Small intestine (tissue), 7 donors: ENCODE data around the gene SIN3A. TPM values are rescaled to one million over a fixed set of nuclear protein-coding genes. Genes with fewer than 3 reads are reported as not detected.
"Not testable (repeated sequence)": the region's sequence is repeated elsewhere in the genome, so short reads cannot be mapped to it uniquely, and the experiment has no call there.

Experiments
- DNase-seq, 2 donors: peaks; one replicate each; pipeline versions ENCODE4 v3.0.0 to v3.0.0-alpha.2; 2013
- FAIRE-seq: peaks from 2 replicates; lab custom pipeline; 2012; peaks lifted over from hg19 to GRCh38; lab: Jason Lieb, UNC
- H3K27ac ChIP-seq, 3 donors: one replicate each; pipeline ENCODE4 v1.5.1; 2013; ENCODE audit warnings: low read length in 2 of 3, mild to moderate bottlenecking in 2 of 3, control low read depth in 1 of 3, inconsistent platforms in 1 of 3, low read depth in 1 of 3, moderate library complexity in 1 of 3
- H3K27me3 ChIP-seq, 3 donors: one replicate each; pipeline ENCODE4 v1.6.1; 2013; ENCODE audit warnings: low read length in 3 of 3, inconsistent platforms in 1 of 3; ENCODE audit not compliant: control insufficient read depth in 3 of 3, insufficient read depth in 3 of 3
- H3K36me3 ChIP-seq, 3 donors: one replicate each; pipeline ENCODE4 v1.6.1; 2013; ENCODE audit warnings: low read length in 3 of 3, inconsistent platforms in 1 of 3, low read depth in 1 of 3, mild to moderate bottlenecking in 1 of 3, moderate library complexity in 1 of 3; ENCODE audit not compliant: control insufficient read depth in 3 of 3, insufficient read depth in 2 of 3
- H3K4me1 ChIP-seq, 3 donors: one replicate each; pipeline ENCODE4 v1.6.1; 2013; ENCODE audit warnings: low read length in 2 of 3, inconsistent platforms in 1 of 3, low read depth in 1 of 3, mild to moderate bottlenecking in 1 of 3, moderate library complexity in 1 of 3; ENCODE audit not compliant: control insufficient read depth in 3 of 3, insufficient read depth in 2 of 3
- H3K4me3 ChIP-seq, 3 donors: one replicate each; pipeline ENCODE4 v1.5.1; 2013; ENCODE audit warnings: low read length in 3 of 3, control low read depth in 1 of 3, inconsistent platforms in 1 of 3, low read depth in 1 of 3, mild to moderate bottlenecking in 1 of 3, moderate library complexity in 1 of 3
- H3K9me3 ChIP-seq, 2 donors: one replicate each; pipeline ENCODE4 v1.6.1; 2013; ENCODE audit warnings: low read depth in 1 of 2, low read length in 1 of 2; ENCODE audit not compliant: control insufficient read depth in 2 of 2, insufficient read depth in 1 of 2
- WGBS, 3 donors: extraction: QIAGEN DNeasy Blood & Tissue Kit; methylation state at CpG; one replicate each; pipeline ENCODE4 v1.1.7; 2013; 5-methylcytosine and 5-hydroxymethylcytosine counted together
- polyA plus RNA-seq, 4 donors: library from polyadenylated mRNA; stranded (reverse) in 3 of 4; unstranded in 1 of 4; fragments of 200-250 nt in 3 of 4; fragments of 120-200 nt in 1 of 4; gene quantifications; one replicate each; pipeline versions ENCODE4 v1.2.1 to v1.2.3, GENCODE V29; 2013
- donor health status: healthy with polysubstance abuse.
- donor health status: control.
- donor health status: control.
- donor health status: Bipolar disorder and iron deficiency.
- donor health status: healthy.

The SIN3A gene
- polyA plus RNA-seq, 4 donors = 7.6 to 36.0 (median 11.9) TPM

DNA sequence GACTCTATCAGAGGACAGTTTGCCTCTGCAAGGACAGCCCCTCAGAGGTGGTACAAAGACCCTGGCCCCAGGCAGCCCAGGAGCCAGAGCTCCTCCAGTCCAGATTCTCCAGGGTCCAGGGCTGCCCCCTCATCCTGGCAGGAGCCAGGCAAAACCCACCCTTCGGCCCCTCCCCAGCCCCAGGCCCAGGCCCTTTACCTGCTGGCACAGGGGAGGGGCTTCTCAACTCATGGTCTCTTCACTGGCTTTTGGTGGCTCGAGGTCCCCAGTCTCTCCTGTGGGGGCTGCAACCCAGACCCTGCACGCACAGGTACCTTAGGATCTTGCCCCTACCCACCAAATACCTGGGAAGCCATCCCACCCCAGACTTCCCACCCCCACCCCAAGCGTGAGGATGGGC lies 96.1 kb downstream of the SIN3A start:
- H3K27me3 ChIP-seq = no peaks in the 10 kb centered on the region
- H3K27ac ChIP-seq = no peak overlapping the region
- FAIRE-seq (no peak), DNase-seq (no peak)
- no peaks in the 10 kb centered on the region for H3K4me1 ChIP-seq
- WGBS, 3 donors = 86 to 98% (median 94%) methylated on average over 4 of the region's 4 CpGs
- no peaks in the 10 kb centered on the region for H3K9me3 ChIP-seq
- peaks cover 2 to 86% (median 3%) of the 10 kb centered on the region in 3 donors for H3K36me3 ChIP-seq
- H3K4me3 ChIP-seq = no peak overlapping the region

DNA sequence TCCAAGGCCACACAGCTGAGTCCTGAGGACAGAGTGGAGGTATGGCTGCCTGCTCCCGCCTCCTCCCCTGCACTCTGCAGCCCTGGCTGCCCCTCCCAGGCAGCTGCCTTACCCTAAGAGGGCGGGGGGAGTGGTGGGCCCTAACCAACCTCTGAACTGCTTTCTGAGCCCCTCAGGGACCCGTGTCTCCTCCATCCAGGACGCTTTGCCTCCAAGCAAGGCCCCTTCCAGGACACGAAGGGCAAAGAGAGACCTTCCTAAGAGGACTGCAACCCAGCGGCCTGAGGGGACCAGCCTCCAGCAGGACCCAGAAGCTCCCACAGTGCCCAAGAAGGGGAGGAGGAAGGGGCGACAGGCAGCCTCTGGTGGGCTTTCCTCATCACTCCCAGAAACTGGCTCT lies 97.0 kb downstream of the SIN3A start:
- Histone ChIP-seq H3K4me1 (peaks cover 0 to under 1% (median 0%) of the 10 kb centered on the region in 3 donors), H3K9me3 (no peaks in the 10 kb centered on the region), H3K27me3 (no peaks in the 10 kb centered on the region), H3K4me3 (no peak overlapping the region), H3K36me3 (peaks cover 2 to 86% (median 3%) of the 10 kb centered on the region in 3 donors), H3K27ac (no peak overlapping the region)
- 76 to 87% (median 85%) methylated on average over 7 of the region's 7 CpGs for WGBS, 3 donors
- DNase-seq = no peak
- no peak for FAIRE-seq

DNA sequence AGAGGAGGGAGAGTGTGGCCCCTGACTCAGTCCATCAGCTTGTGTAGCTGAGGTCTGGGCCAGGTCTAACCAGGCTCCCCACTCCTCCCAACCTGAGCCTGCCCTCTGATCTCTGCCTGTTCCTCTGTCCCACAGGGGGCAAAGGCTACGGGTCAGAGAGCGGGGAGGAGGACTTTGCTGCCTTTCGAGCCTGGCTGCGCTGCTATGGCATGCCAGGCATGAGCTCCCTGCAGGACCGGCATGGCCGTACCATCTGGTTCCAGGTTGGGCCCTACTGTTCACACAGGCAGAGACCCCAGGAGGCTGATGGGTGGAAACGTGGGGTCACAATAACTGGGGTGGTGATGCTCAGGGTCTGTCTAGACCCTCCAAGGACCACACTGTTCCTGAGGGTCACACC lies 97.9 kb downstream of the SIN3A start:
- no peak overlapping the region for H3K27ac ChIP-seq
- no peaks in the 10 kb centered on the region for H3K9me3 ChIP-seq
- no peak overlapping the region for H3K4me3 ChIP-seq
- H3K36me3 ChIP-seq = peaks cover 2 to 80% (median 3%) of the 10 kb centered on the region in 3 donors
- peaks cover 0 to 8% (median under 1%) of the 10 kb centered on the region in 3 donors for H3K4me1 ChIP-seq
- DNase-seq = peak in 1 of 2 donors; percentile 26
- no peak for FAIRE-seq
- no peaks in the 10 kb centered on the region for H3K27me3 ChIP-seq
- WGBS, 3 donors = 51 to 82% (median 71%) methylated on average over 7 of the region's 7 CpGs

DNA sequence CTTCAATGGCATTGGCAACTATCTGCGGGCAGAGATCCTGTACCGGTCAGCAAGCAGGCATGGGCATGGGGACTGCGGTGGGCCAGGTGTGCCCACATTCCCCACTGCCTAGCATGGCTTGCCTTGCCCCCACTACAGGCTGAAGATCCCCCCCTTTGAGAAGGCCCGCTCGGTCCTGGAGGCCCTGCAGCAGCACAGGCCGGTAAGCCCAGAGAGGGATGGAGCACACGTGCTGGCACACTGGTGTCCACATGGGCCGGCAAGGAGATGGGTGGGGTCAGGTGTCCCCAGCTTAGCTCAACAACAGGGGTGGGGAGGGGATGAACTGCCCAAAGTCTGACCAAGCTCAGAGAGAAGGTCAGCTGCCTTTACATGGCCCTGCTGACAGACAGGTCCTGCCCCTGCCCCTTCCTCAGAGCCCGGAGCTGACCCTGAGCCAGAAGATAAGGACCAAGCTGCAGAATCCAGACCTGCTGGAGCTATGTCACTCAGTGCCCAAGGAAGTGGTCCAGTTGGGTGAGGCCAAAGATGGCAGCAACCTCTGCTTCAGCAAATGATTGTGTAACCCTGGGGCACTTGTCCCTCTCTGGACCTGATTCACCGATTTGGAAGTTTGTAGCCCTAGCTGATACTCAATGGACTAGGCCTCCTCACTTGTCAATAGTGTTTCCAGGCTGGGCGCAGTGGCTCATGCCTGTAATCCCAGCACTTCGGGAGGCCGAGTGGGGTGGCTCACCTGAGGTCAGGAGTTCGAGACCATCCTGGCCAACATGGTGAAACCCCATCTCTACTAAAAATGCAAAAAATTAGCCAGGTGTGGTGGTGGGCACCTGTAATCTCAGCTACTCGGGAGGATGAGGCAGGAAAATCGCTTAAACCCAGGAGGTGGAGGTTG lies 99.1 kb downstream of the SIN3A start:
- no peaks in the 10 kb centered on the region for H3K9me3 ChIP-seq
- DNase-seq = no peak

DNA sequence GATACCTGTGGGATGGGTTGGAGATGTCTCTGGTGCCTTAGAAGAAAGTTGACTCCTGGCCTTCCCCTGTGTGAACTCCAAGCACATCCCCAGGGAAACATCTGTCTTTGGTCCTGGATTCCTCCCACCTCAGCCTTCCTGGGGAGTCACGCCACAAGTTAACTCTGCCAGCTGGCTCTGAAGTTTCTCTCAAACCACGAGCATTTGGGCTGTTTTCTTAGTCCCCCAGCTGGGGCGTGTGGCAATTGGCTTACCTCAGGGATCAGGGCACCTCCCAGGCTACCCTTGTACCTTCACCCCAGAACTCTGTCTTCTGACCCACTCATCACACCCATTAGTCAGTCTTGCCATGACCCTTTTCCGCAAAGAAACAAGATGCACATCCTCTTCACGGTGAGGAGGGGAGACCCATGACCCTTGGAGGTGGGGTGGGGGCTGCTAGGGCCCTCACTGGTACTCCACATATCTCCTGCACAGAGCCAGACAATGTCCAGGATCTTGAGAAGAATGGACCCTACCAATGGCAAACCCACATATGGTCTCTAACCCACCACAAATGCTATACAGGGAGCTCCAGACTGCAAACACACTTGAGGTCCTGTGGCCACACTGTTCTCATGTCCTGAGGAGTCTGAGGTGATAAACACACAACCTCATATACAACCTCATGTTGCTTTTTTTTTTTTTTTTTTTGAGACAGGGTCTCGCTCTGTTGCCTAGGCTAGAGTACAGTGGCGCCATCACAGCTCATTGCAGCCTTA lies 100.7 kb downstream of the SIN3A start:
- no peaks in the 10 kb centered on the region for H3K9me3 ChIP-seq
- no peak overlapping the region for H3K4me3 ChIP-seq
- peak overlapping the region in 1 of 3 donors; percentile 27 for H3K27ac ChIP-seq
- DNase-seq = peak in 1 of 2 donors; percentile 7
- WGBS, 3 donors = 73 to 79% (median 74%) methylated on average over 7 of the region's 7 CpGs
- H3K27me3 ChIP-seq = peaks cover 0 to 2% (median 0%) of the 10 kb centered on the region in 3 donors
- H3K36me3 ChIP-seq = peaks cover 0 to 55% (median 2%) of the 10 kb centered on the region in 3 donors
- H3K4me1 ChIP-seq = peaks cover 0 to 8% (median 5%) of the 10 kb centered on the region in 3 donors
- FAIRE-seq = no peak

More for the DNA sequence above, 99.1 kb downstream of the SIN3A start:
- no peak overlapping the region for H3K4me3 ChIP-seq
- H3K27ac ChIP-seq = no peak overlapping the region
- H3K4me1 ChIP-seq = peaks cover 0 to 8% (median 5%) of the 10 kb centered on the region in 3 donors
- peaks cover 2 to 71% (median 3%) of the 10 kb centered on the region in 3 donors for H3K36me3 ChIP-seq
- FAIRE-seq = no peak
- WGBS, 3 donors = 90 to 92% (median 91%) methylated on average over 15 to 16 of the region's 16 CpGs
- H3K27me3 ChIP-seq = peaks cover 0 to 2% (median 0%) of the 10 kb centered on the region in 3 donors

DNA sequence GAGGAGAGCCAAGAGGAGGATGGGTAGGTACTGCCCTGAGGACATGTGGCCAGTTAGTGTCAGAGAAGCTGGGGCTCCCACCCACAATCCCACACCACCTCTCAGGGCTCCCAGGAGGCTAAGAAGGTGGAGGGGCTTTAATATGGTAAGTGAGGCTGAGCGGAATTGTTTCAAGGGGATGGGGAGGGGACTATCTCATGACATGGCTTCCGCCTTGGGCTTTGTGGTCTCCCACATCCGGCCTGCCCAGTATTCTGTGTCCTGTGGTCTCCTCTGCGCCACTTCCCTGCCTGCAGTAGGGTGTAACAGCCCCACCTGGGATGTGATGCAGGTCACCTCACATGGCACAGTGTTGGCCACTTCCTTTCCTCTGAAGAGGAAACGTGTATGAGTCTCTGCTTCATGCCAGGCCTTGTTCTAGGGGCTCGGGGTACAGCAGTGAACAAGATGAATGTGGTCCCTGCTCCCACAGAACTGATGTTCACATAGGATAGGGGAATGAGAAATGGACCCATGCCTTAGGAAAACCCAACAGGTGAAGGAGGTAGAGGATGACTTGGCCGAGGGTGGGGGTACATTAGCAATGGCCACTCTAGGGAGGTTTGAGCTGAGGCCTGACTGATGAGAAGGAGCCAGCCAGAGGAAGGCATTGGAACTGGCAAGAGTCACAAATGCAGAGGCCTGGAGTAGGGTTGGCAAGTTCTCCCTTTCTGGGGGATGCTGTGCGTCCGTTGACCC lies 101.5 kb downstream of the SIN3A start:
- FAIRE-seq (no peak), DNase-seq (peak; percentile 20 to 48)
- 69 to 88% (median 76%) methylated on average over 9 of the region's 9 CpGs for WGBS, 3 donors
- Histone ChIP-seq H3K9me3 (no peaks in the 10 kb centered on the region), H3K4me1 (peaks cover 0 to 8% (median 5%) of the 10 kb centered on the region in 3 donors), H3K36me3 (peaks cover 0 to 47% (median 0%) of the 10 kb centered on the region in 3 donors), H3K27ac (peak overlapping the region in 1 of 3 donors; percentile 27), H3K4me3 (no peak overlapping the region), H3K27me3 (peaks cover 0 to 2% (median 0%) of the 10 kb centered on the region in 3 donors)

DNA sequence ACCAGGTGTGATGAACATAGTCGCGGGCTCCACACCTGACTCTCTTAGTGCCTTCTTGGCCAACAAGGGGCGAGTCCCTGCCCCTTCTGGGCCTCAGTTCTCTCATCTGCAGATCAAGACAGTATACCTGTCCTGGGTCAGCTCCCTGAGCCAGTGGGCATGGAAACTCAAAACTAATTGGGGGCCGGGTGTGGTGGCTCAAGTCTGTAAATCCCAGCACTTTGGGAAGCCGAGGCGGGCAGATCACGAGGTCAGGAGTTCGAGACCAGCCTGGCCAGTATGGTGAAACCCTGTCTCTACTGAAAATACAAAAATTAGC lies 102.2 kb downstream of the SIN3A start:
- peaks cover 0 to 40% (median 0%) of the 10 kb centered on the region in 3 donors for H3K36me3 ChIP-seq
- H3K27ac ChIP-seq, H3K4me1 ChIP-seq, FAIRE-seq, DNase-seq, H3K9me3 ChIP-seq, H3K27me3 ChIP-seq: not testable (repeated sequence)
- WGBS, 3 donors = 76 to 84% (median 79%) methylated on average over 8 of the region's 8 CpGs
- peak overlapping the region in 1 of 3 donors; percentile 75 for H3K4me3 ChIP-seq
